Nephron (organoid): ENCODE measurements around the gene KIF26A.

Source experiments
- H3K27ac Mint-ChIP-seq, 3 experiments: 2 replicates each; pipeline ENCODE4 v1.8.0; 2020; ENCODE audit warnings: mixed read lengths in 3 of 3, mild to moderate bottlenecking in 2 of 3, moderate library complexity in 1 of 3
- H3K27me3 Mint-ChIP-seq: 2 replicates; pipeline ENCODE4 v1.8.0; 2021; ENCODE audit warnings: low read depth, mild to moderate bottlenecking, moderate library complexity, mixed read lengths
- H3K36me3 Mint-ChIP-seq: 2 replicates; pipeline ENCODE4 v1.8.0; 2020; ENCODE audit warnings: low read depth, mixed read lengths
- H3K4me1 Mint-ChIP-seq: 2 replicates; pipeline ENCODE4 v1.8.0; 2020; ENCODE audit warnings: mixed read lengths
- H3K4me3 Mint-ChIP-seq, 3 experiments: 2 replicates each; pipeline ENCODE4 v1.8.0; 2020; ENCODE audit warnings: mild to moderate bottlenecking in 3 of 3, mixed read lengths in 3 of 3, moderate library complexity in 2 of 3
- H3K9me3 Mint-ChIP-seq: 2 replicates; pipeline ENCODE4 v1.8.0; 2020; ENCODE audit warnings: mixed read lengths
- TF ChIP-seq, protein P1 (sequence below), 3 experiments: fragments of 200-600 bp; sonication (generic); IDR thresholded peaks; one replicate each; pipeline ENCODE4 v1.5.0; 2021; ENCODE audit warnings: antibody characterized with exemption in 3 of 3; ENCODE audit not compliant: unreplicated experiment in 3 of 3

KIF26A gene

DNA sequence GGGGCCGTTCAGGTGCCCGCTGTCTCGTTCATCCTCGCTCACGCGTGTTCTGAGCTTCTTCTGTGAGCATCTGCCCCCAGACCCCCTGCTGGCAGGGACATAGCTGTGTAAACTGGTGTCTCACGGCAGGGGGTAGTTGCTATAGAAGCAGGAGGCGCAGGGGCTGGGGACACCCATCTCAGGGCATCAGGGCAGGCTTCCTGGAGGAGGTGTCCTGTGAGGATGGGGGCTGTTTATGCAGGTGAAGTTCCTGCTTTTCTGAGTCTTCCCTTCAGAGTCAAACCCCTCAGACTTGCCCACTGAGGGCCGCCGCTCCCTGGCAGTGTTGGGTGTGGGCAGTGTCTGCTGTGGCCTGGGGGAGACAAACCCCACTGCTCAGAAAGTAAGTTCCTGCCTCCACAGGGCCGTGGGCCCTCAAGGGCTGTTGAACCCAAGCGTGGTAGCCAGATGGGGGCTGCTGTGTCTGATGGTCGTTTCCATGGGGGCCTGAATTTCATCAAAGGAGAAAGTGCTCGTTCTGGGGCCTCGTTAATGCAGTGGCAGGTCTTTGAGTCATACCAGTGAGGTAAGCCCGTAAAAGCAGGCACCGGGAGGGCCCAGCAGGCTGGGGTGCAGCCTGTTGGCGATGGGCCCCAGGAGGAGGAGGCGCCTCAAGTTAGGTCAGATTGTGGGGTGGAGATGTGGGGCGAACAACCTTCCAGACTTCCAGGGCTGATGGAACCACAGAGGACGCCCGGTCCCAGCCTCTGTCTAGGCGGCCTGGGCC is 23.4 kb downstream of the KIF26A start:
- H3K36me3 Mint-ChIP-seq = no peaks in the 10 kb centered on the region
- H3K4me3 Mint-ChIP-seq = no peak overlapping the region
- TF ChIP-seq, protein P1, sequence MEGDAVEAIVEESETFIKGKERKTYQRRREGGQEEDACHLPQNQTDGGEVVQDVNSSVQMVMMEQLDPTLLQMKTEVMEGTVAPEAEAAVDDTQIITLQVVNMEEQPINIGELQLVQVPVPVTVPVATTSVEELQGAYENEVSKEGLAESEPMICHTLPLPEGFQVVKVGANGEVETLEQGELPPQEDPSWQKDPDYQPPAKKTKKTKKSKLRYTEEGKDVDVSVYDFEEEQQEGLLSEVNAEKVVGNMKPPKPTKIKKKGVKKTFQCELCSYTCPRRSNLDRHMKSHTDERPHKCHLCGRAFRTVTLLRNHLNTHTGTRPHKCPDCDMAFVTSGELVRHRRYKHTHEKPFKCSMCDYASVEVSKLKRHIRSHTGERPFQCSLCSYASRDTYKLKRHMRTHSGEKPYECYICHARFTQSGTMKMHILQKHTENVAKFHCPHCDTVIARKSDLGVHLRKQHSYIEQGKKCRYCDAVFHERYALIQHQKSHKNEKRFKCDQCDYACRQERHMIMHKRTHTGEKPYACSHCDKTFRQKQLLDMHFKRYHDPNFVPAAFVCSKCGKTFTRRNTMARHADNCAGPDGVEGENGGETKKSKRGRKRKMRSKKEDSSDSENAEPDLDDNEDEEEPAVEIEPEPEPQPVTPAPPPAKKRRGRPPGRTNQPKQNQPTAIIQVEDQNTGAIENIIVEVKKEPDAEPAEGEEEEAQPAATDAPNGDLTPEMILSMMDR (IDR thresholded peaks at IDR 0.05; ENCODE audit: unreplicated experiment in 3 of 3) = no peak
- H3K9me3 Mint-ChIP-seq = no peaks in the 10 kb centered on the region
- H3K27me3 Mint-ChIP-seq = no peaks in the 10 kb centered on the region
- no peak overlapping the region for H3K27ac Mint-ChIP-seq
- H3K4me1 Mint-ChIP-seq = no peaks in the 10 kb centered on the region

DNA sequence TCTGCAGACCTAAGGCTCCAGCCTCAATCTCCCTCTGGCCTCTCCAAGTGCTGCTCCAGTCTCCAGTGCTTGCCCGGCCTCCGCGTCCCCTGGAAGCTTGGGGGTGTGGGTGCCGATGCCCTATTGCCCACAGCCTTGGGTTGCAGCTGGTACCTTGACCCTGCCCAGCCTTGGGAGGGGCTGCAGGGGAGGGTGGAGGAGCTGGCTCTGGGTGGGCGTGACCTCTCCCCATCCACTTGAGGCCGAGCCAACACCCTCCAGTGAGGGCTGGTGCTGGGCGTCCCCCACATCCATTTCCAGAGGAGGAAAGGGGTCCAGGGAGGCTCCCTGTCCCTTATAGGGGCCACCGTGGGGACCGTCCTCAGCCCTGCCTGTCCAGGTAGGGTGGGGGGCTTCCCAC is 24.1 kb downstream of the KIF26A start:
- Mint-ChIP-seq H3K27ac (no peak overlapping the region), H3K4me3 (no peak overlapping the region), H3K36me3 (no peaks in the 10 kb centered on the region), H3K9me3 (no peaks in the 10 kb centered on the region), H3K27me3 (no peaks in the 10 kb centered on the region), H3K4me1 (no peaks in the 10 kb centered on the region)
- TF ChIP-seq, protein P1 (IDR thresholded peaks at IDR 0.05; ENCODE audit: unreplicated experiment in 3 of 3) = no peak

DNA sequence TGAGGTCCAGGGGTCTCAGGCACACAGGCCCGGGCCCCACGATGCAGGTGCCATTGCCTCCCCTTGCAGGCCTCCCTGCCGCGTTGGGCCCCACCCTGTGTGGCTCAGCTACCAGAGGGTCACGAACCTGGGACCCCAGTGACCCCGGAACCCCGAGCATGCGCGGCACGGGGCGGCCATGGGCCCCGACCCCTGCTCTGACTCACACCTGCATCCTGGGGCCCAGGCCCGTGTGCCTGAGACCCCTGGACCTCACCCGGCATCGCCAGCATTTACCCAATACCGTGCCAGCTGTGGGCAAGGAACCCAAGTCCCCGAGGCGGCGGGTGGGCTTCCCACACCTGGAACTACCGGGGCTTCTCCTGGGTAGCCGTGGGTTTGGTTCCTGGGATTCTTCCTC is 25.2 kb downstream of the KIF26A start:
- Mint-ChIP-seq H3K4me3 (no peak overlapping the region), H3K4me1 (no peaks in the 10 kb centered on the region), H3K9me3 (no peaks in the 10 kb centered on the region), H3K27ac (no peak overlapping the region), H3K36me3 (no peaks in the 10 kb centered on the region), H3K27me3 (no peaks in the 10 kb centered on the region)
- TF ChIP-seq, protein P1 (IDR thresholded peaks at IDR 0.05; ENCODE audit: unreplicated experiment in 3 of 3) = no peak

DNA sequence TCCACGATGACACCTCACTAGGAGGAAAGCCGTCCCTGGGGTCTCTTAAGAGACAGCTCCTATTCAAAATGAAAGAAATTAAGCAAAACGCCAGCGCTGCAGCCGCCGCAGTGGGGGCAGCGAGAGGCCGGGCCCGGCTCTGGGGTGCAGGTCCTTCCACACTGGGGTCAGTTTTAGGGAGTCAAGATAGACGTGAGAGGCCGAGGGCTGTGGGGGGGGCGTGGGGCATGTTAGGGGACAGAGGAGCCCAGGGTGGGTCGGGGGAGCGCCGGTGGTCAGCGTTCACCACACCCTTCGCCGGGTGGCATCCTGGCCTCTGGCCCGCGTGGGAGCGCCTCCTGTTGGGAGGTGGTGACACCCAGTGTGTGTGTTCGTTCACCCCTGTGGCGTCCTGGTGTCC is 25.7 kb downstream of the KIF26A start:
- no peak overlapping the region for H3K4me3 Mint-ChIP-seq

DNA sequence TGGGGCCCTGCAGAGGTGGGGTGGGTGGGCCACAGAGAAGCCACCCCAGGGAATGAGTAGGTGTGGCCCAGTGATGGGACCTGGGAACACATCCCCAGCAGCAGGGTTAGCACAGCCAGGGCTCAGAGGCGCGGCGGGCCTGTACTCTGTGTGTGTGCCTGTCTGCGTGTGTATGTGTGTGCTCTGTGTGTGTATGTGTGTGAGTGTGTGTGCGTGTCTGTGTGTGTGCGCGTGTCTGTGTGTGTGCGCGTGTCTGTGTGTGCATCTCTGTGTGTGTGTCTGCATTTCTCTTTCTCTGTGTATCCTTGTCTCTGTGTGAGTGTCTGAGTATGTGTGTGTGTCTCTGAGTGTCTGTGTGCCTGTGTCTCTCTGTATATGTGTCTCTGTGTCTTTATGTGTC is 26.1 kb downstream of the KIF26A start:
- Mint-ChIP-seq H3K27ac (no peak overlapping the region), H3K27me3 (no peaks in the 10 kb centered on the region), H3K4me3 (no peak overlapping the region), H3K9me3 (no peaks in the 10 kb centered on the region), H3K4me1 (no peaks in the 10 kb centered on the region), H3K36me3 (no peaks in the 10 kb centered on the region)
- TF ChIP-seq, protein P1 (IDR thresholded peaks at IDR 0.05; ENCODE audit: unreplicated experiment in 3 of 3) = no peak

More for the DNA sequence above, 25.7 kb downstream of the KIF26A start:
- no peaks in the 10 kb centered on the region for H3K27me3 Mint-ChIP-seq
- H3K4me1 Mint-ChIP-seq = no peaks in the 10 kb centered on the region
- TF ChIP-seq, protein P1 (IDR thresholded peaks at IDR 0.05; ENCODE audit: unreplicated experiment in 3 of 3) = no peak
- H3K27ac Mint-ChIP-seq = no peak overlapping the region
- H3K36me3 Mint-ChIP-seq = no peaks in the 10 kb centered on the region
- no peaks in the 10 kb centered on the region for H3K9me3 Mint-ChIP-seq

DNA sequence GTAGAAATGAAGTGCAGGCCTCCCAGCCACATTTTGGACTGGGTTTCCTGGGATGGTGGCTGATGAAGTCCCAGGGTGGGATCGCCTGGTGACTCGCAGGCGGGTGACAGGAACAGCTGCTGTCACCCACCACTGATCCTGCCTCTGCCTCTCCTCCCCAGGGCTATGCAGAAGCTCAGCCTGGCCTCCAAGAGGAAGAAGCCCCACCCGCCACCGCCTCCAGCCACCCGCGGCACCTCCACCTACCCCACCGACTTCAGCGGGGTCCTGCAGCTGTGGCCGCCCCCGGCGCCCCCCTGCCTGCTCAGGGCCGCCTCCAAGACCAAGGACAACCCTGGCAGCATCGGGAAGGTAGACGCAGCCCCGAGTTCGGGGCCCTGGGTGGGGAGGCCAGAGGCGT is 28.3 kb downstream of the KIF26A start:
- Mint-ChIP-seq H3K4me3 (no peak overlapping the region), H3K36me3 (no peaks in the 10 kb centered on the region), H3K4me1 (peaks cover 6% of the 10 kb centered on the region), H3K9me3 (no peaks in the 10 kb centered on the region), H3K27me3 (peaks cover 7% of the 10 kb centered on the region), H3K27ac (no peak overlapping the region)
- TF ChIP-seq, protein P1 (IDR thresholded peaks at IDR 0.05; ENCODE audit: unreplicated experiment in 3 of 3) = no peak
